Measurements from ENCODE around the gene A1BG. TPM values are rescaled to one million over a fixed set of nuclear protein-coding genes. Genes with fewer than 3 reads are reported as not detected.

Gene A1BG

DNA sequence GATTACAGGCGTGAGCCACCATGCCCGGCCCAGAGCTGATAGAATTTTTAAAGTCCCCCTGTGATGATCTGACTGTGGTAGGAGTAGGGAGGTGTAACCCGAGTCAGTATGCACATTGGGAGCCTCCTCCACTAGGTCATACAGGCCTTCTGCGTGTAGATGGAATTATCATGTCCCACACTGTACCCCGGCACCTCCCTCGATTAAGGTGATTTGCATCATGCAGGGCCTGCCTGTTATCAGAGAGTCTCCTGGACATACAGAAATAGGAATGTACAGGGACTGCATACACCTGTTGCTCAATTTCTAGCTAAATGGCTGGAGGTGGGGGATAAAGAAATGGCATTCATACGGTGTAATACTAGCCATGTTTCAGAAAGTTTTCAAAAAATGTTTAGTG is 49.0 kb downstream of the A1BG start:
- H3K27ac ChIP-seq (replicated peaks; ENCODE audit: low read length): no peak overlapping the region
- no peak overlapping the region for H2BK15ac ChIP-seq (ENCODE audit: low read length)
- no peak overlapping the region for H2BK5ac ChIP-seq (ENCODE audit: low read length)
- H3K9ac ChIP-seq (ENCODE audit: low read depth, low read length, poor library complexity): no peak overlapping the region
- H3K23ac ChIP-seq (ENCODE audit: low read depth, low read length, poor library complexity): no peak overlapping the region
- no peak overlapping the region for H2BK12ac ChIP-seq (ENCODE audit: low read length)
- peaks cover 4 to 5% of the 10 kb centered on the region in 2 donors for H3K4me1 ChIP-seq (ENCODE audit: control insufficient read depth in 2 of 2, insufficient read depth in 1 of 2, low read depth in 1 of 2, low read length in 2 of 2)
- H4K91ac ChIP-seq (ENCODE audit: low read depth, low read length, poor library complexity): no peak overlapping the region
- H3K4ac ChIP-seq (ENCODE audit: low read length): no peak overlapping the region
- H3K36me3 ChIP-seq (replicated peaks in 1 of 2; ENCODE audit: control insufficient read depth in 2 of 2, insufficient read depth in 2 of 2, low read length in 2 of 2): peaks cover 30 to 79% of the 10 kb centered on the region in 2 donors
- no peak overlapping the region for H3K18ac ChIP-seq (ENCODE audit: low read length)
- no peaks in the 10 kb centered on the region for H3K27me3 ChIP-seq (ENCODE audit: control insufficient read depth in 3 of 3, insufficient read depth in 3 of 3, low read depth in 1 of 3, low read length in 3 of 3)
- peaks cover 0 to 52% of the 10 kb centered on the region in 2 donors for H3K9me3 ChIP-seq (replicated peaks in 1 of 2; ENCODE audit: control insufficient read depth in 2 of 2, insufficient read depth in 1 of 2, low read depth in 1 of 2, low read length in 2 of 2)
- DNase-seq (ENCODE audit: low spot score): no peak
- H2AK5ac ChIP-seq (ENCODE audit: low read depth, low read length): no peak overlapping the region
- no peak overlapping the region for H2AFZ ChIP-seq (ENCODE audit: low read length)
- no CpG with 5 or more reads among the region's 7 CpGs for WGBS, 2 donors (ENCODE audit: extremely low coverage in 2 of 2, insufficient read length in 2 of 2, insufficient replicate concordance in 1 of 2)
- H2BK120ac ChIP-seq (ENCODE audit: low read depth, low read length): no peak overlapping the region
- no peak overlapping the region for H3K4me2 ChIP-seq (ENCODE audit: insufficient read depth, low read length, poor library complexity, severe bottlenecking)
- H4K8ac ChIP-seq (ENCODE audit: low read depth, low read length): no peak overlapping the region
- peaks cover 8% of the 10 kb centered on the region for H3K79me1 ChIP-seq (ENCODE audit: low read depth, low read length)
- H3K4me3 ChIP-seq (ENCODE audit: low read length in 2 of 2): no peak overlapping the region
- no peak overlapping the region for H3K14ac ChIP-seq (ENCODE audit: low read length)

DNA sequence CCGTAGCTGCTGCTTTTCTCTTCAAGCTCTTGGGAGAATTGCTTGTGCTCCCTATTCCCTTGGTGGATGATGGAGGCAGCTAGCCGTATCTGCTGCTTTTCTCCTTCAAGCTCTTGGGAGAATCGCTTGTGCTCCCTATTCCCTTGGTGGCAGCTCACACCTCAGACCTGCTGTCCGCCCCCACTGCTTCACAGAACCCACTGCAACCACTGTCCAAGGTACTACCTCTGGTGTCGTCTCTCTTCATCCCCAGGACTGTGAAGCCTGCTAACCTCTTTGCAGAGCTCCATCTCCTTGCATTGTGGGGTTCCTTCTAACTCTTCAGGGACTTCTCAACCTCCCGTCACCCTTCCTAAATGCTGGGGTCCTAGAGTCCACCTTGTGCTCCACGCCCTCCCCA is 52.7 kb downstream of the A1BG start:
- Histone ChIP-seq H2AFZ (ENCODE audit: low read length) (no peak overlapping the region), H3K18ac (ENCODE audit: low read length) (no peak overlapping the region), H2BK15ac (ENCODE audit: low read length) (no peak overlapping the region), H3K4me2 (ENCODE audit: insufficient read depth, low read length, poor library complexity, severe bottlenecking) (no peak overlapping the region), H3K79me1 (ENCODE audit: low read depth, low read length) (peaks cover 5% of the 10 kb centered on the region), H3K27me3 (ENCODE audit: control insufficient read depth in 3 of 3, insufficient read depth in 3 of 3, low read depth in 1 of 3, low read length in 3 of 3) (no peaks in the 10 kb centered on the region), H3K27ac (replicated peaks; ENCODE audit: low read length) (no peak overlapping the region), H2BK12ac (ENCODE audit: low read length) (no peak overlapping the region), H2BK120ac (ENCODE audit: low read depth, low read length) (no peak overlapping the region), H2BK5ac (ENCODE audit: low read length) (no peak overlapping the region), H3K4me3 (ENCODE audit: low read length in 2 of 2) (no peak overlapping the region), H3K9ac (ENCODE audit: low read depth, low read length, poor library complexity) (no peak overlapping the region), H3K23ac (ENCODE audit: low read depth, low read length, poor library complexity) (no peak overlapping the region), H3K9me3 (replicated peaks in 1 of 2; ENCODE audit: control insufficient read depth in 2 of 2, insufficient read depth in 1 of 2, low read depth in 1 of 2, low read length in 2 of 2) (peaks cover 0 to 61% of the 10 kb centered on the region in 2 donors), H3K36me3 (replicated peaks in 1 of 2; ENCODE audit: control insufficient read depth in 2 of 2, insufficient read depth in 2 of 2, low read length in 2 of 2) (peaks cover 33 to 78% of the 10 kb centered on the region in 2 donors), H3K14ac (ENCODE audit: low read length) (no peak overlapping the region), H3K4ac (ENCODE audit: low read length) (no peak overlapping the region), H3K4me1 (ENCODE audit: control insufficient read depth in 2 of 2, insufficient read depth in 1 of 2, low read depth in 1 of 2, low read length in 2 of 2) (peaks cover 2 to 3% of the 10 kb centered on the region in 2 donors), H4K91ac (ENCODE audit: low read depth, low read length, poor library complexity) (no peak overlapping the region), H2AK5ac (ENCODE audit: low read depth, low read length) (no peak overlapping the region), H4K8ac (ENCODE audit: low read depth, low read length) (no peak overlapping the region)
- no CpG with 5 or more reads among the region's 7 CpGs for WGBS, 2 donors (ENCODE audit: extremely low coverage in 2 of 2, insufficient read length in 2 of 2, insufficient replicate concordance in 1 of 2)
- no peak for DNase-seq (ENCODE audit: low spot score)

DNA sequence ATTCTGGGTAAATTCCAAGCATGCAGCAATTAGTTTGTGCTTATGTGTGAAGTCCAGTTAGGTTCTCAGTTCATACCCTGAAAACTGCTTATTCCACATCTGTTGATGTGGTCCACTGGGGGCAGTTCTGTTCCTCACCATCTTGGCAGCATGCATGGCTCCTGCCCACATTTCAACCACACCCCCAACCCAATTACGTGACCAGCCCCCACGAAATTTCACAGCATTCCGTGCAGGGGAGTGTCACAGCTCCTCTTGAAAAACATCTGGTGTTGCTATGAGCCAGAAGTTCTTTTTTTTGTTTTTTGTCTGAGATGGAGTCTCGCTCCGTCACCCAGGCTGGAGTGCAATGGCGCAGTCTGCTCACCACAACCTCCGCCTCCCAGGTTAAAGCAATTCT is 57.2 kb downstream of the A1BG start:
- no peak overlapping the region for H3K4ac ChIP-seq (ENCODE audit: low read length)
- peaks cover 12% of the 10 kb centered on the region for H3K79me1 ChIP-seq (ENCODE audit: low read depth, low read length)
- H3K4me1 ChIP-seq (ENCODE audit: control insufficient read depth in 2 of 2, insufficient read depth in 1 of 2, low read depth in 1 of 2, low read length in 2 of 2): no peaks in the 10 kb centered on the region
- H3K4me3 ChIP-seq (ENCODE audit: low read length in 2 of 2): no peak overlapping the region
- no peak overlapping the region for H4K8ac ChIP-seq (ENCODE audit: low read depth, low read length)
- H3K23ac ChIP-seq (ENCODE audit: low read depth, low read length, poor library complexity): no peak overlapping the region
- peaks cover 22 to 94% of the 10 kb centered on the region in 2 donors for H3K9me3 ChIP-seq (replicated peaks in 1 of 2; ENCODE audit: control insufficient read depth in 2 of 2, insufficient read depth in 1 of 2, low read depth in 1 of 2, low read length in 2 of 2)
- WGBS, 2 donors (ENCODE audit: extremely low coverage in 2 of 2, insufficient read length in 2 of 2, insufficient replicate concordance in 1 of 2): no CpG with 5 or more reads among the region's 7 CpGs
- no peaks in the 10 kb centered on the region for H3K27me3 ChIP-seq (ENCODE audit: control insufficient read depth in 3 of 3, insufficient read depth in 3 of 3, low read depth in 1 of 3, low read length in 3 of 3)
- H2BK15ac ChIP-seq (ENCODE audit: low read length): no peak overlapping the region
- H2BK12ac ChIP-seq (ENCODE audit: low read length): no peak overlapping the region
- H3K4me2 ChIP-seq (ENCODE audit: insufficient read depth, low read length, poor library complexity, severe bottlenecking): no peak overlapping the region
- no peak overlapping the region for H3K18ac ChIP-seq (ENCODE audit: low read length)
- no peak overlapping the region for H3K14ac ChIP-seq (ENCODE audit: low read length)
- H2BK5ac ChIP-seq (ENCODE audit: low read length): no peak overlapping the region
- no peak for DNase-seq (ENCODE audit: low spot score)
- no peak overlapping the region for H2AK5ac ChIP-seq (ENCODE audit: low read depth, low read length)
- H2AFZ ChIP-seq (ENCODE audit: low read length): no peak overlapping the region
- no peak overlapping the region for H4K91ac ChIP-seq (ENCODE audit: low read depth, low read length, poor library complexity)
- H3K36me3 ChIP-seq (replicated peaks in 1 of 2; ENCODE audit: control insufficient read depth in 2 of 2, insufficient read depth in 2 of 2, low read length in 2 of 2): peaks cover 67 to 95% of the 10 kb centered on the region in 2 donors
- H3K9ac ChIP-seq (ENCODE audit: low read depth, low read length, poor library complexity): no peak overlapping the region
- no peak overlapping the region for H2BK120ac ChIP-seq (ENCODE audit: low read depth, low read length)
- no peak overlapping the region for H3K27ac ChIP-seq (replicated peaks; ENCODE audit: low read length)

Small RNAs within 50 kb of the gene (small RNA-seq; reads per million reads assigned to genes)
- not detected for gene MIR4754 (ENCODE audit: insufficient read depth)
- 1.6 reads per million for gene MIR6806 (ENCODE audit: insufficient read depth)
- gene RNA5SP473 (ENCODE audit: insufficient read depth): not detected
